ENCODE results near the gene ATP2A2.
"Not testable (repeated sequence)": the region's sequence is repeated elsewhere in the genome, so short reads cannot be mapped to it uniquely, and the experiment has no call there.

The ATP2A2 gene

GRCh38 chr12:110333201-110333600, 52.2 kb downstream of the ATP2A2 start:
- in situ Hi-C loops (cut with HindIII; ENCODE audit: low pct_ligation_motif_present, low pct_unique_long_range_greater_than_20kb, low sequenced_read_pairs) = no loop called here
- no peak for DNase-seq

GRCh38 chr12:110335481-110336045, 54.5 kb downstream of the ATP2A2 start:
- in situ Hi-C loops (cut with HindIII; ENCODE audit: low pct_ligation_motif_present, low pct_unique_long_range_greater_than_20kb, low sequenced_read_pairs) = no loop called here
- no peak for DNase-seq

GRCh38 chr12:110337912-110338710, 57.1 kb downstream of the ATP2A2 start:
- in situ Hi-C loops (cut with HindIII; ENCODE audit: low pct_ligation_motif_present, low pct_unique_long_range_greater_than_20kb, low sequenced_read_pairs) = no loop called here
- DNase-seq = no peak

- in situ Hi-C loops (cut with HindIII; ENCODE audit: low pct_ligation_motif_present, low pct_unique_long_range_greater_than_20kb, low sequenced_read_pairs) = no loop called here
- peak; percentile 36 for DNase-seq
These were observed 57.7 kb downstream of the ATP2A2 start for GRCh38 chr12:110338754-110339153.

GRCh38 chr12:110339184-110339952, 58.3 kb downstream of the ATP2A2 start:
- DNase-seq = no peak
- in situ Hi-C loops (cut with HindIII; ENCODE audit: low pct_ligation_motif_present, low pct_unique_long_range_greater_than_20kb, low sequenced_read_pairs) = no loop called here

- in situ Hi-C loops (cut with HindIII; ENCODE audit: low pct_ligation_motif_present, low pct_unique_long_range_greater_than_20kb, low sequenced_read_pairs); DNase-seq: not testable (repeated sequence)
These were observed 59.2 kb downstream of the ATP2A2 start for GRCh38 chr12:110340261-110340660.

GRCh38 chr12:110340706-110341105, 59.7 kb downstream of the ATP2A2 start:
- in situ Hi-C loops (cut with HindIII; ENCODE audit: low pct_ligation_motif_present, low pct_unique_long_range_greater_than_20kb, low sequenced_read_pairs) = no loop called here
- DNase-seq = no peak

- in situ Hi-C loops (cut with HindIII; ENCODE audit: low pct_ligation_motif_present, low pct_unique_long_range_greater_than_20kb, low sequenced_read_pairs) = no loop called here
- no peak for DNase-seq
These were observed 61.1 kb downstream of the ATP2A2 start for GRCh38 chr12:110342157-110342556.

GRCh38 chr12:110343114-110343513, 62.1 kb downstream of the ATP2A2 start:
- DNase-seq = no peak
- in situ Hi-C loops (cut with HindIII; ENCODE audit: low pct_ligation_motif_present, low pct_unique_long_range_greater_than_20kb, low sequenced_read_pairs) = no loop called here

GRCh38 chr12:110343736-110344555, 62.9 kb downstream of the ATP2A2 start:
- DNase-seq = no peak
- in situ Hi-C loops (cut with HindIII; ENCODE audit: low pct_ligation_motif_present, low pct_unique_long_range_greater_than_20kb, low sequenced_read_pairs) = no loop called here

- in situ Hi-C loops (cut with HindIII; ENCODE audit: low pct_ligation_motif_present, low pct_unique_long_range_greater_than_20kb, low sequenced_read_pairs) = no loop called here
- DNase-seq = no peak
These were observed 63.6 kb downstream of the ATP2A2 start for GRCh38 chr12:110344657-110345056.

GRCh38 chr12:110345176-110345661, 64.2 kb downstream of the ATP2A2 start:
- in situ Hi-C loops (cut with HindIII; ENCODE audit: low pct_ligation_motif_present, low pct_unique_long_range_greater_than_20kb, low sequenced_read_pairs) = no loop called here
- DNase-seq = no peak

GRCh38 chr12:110345963-110346362, 64.9 kb downstream of the ATP2A2 start:
- in situ Hi-C loops (cut with HindIII; ENCODE audit: low pct_ligation_motif_present, low pct_unique_long_range_greater_than_20kb, low sequenced_read_pairs) = no loop called here
- no peak for DNase-seq

- in situ Hi-C loops (cut with HindIII; ENCODE audit: low pct_ligation_motif_present, low pct_unique_long_range_greater_than_20kb, low sequenced_read_pairs) = no loop called here
- DNase-seq = no peak
These were observed 66.7 kb downstream of the ATP2A2 start for GRCh38 chr12:110347767-110348166.

- no peak for DNase-seq
- in situ Hi-C loops (cut with HindIII; ENCODE audit: low pct_ligation_motif_present, low pct_unique_long_range_greater_than_20kb, low sequenced_read_pairs) = no loop called here
These were observed 67.5 kb downstream of the ATP2A2 start for GRCh38 chr12:110348431-110349059.

GRCh38 chr12:110349096-110349495, 68.0 kb downstream of the ATP2A2 start:
- no peak for DNase-seq
- in situ Hi-C loops (cut with HindIII; ENCODE audit: low pct_ligation_motif_present, low pct_unique_long_range_greater_than_20kb, low sequenced_read_pairs) = no loop called here

GRCh38 chr12:110349514-110350151, 68.6 kb downstream of the ATP2A2 start:
- in situ Hi-C loops (cut with HindIII; ENCODE audit: low pct_ligation_motif_present, low pct_unique_long_range_greater_than_20kb, low sequenced_read_pairs) = no loop called here
- no peak for DNase-seq

- no peak for DNase-seq
- in situ Hi-C loops (cut with HindIII; ENCODE audit: low pct_ligation_motif_present, low pct_unique_long_range_greater_than_20kb, low sequenced_read_pairs) = no loop called here
These were observed 70.1 kb downstream of the ATP2A2 start for GRCh38 chr12:110351119-110351518.
